ENCODE measurements around the gene EIF2B2.
"Not testable (repeated sequence)": the region's sequence is repeated elsewhere in the genome, so short reads cannot be mapped to it uniquely, and the experiment has no call there.

Gene EIF2B2

GRCh38 chr14:74974364-74975058 lies 28.2 kb upstream of the EIF2B2 start:
- no peak for DNase-seq

DNA sequence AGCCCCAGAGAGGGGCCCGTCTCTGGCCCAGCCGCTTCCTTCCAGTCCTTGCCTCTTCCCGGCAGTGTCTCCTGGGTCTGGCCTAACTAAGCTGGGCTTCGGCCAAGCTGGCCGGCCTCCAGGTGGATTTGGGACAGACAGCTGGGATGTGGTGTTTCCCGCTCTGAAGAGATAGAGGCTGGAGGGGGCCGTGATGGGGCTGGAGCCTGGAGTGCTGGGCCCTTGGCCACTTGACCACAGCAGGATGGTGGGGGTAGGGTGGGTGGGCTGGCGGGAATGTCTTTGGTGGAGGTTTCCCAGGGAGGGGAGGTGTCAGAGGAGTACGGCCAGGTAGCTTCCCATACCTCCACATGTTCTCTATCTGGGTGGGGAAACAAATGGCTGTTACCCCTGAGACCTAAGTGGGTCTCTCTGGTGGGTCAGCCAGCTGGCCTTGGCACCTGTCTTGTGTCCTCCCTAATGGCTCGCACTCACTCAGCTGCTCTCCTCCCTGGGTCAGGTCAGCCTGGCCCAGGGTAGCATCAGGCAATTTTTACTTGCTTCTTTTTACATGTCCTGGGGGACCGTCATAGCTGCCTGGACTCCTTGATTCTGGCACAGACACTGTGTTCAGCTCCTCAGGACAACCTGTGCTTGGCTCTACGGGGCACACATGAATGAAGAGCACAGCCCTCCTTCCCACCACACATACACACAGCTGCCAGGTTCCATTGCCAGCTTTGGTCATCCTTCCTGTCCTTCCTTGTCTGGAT lies 27.5 kb upstream of the EIF2B2 start:
- DNase-seq = no peak

DNA sequence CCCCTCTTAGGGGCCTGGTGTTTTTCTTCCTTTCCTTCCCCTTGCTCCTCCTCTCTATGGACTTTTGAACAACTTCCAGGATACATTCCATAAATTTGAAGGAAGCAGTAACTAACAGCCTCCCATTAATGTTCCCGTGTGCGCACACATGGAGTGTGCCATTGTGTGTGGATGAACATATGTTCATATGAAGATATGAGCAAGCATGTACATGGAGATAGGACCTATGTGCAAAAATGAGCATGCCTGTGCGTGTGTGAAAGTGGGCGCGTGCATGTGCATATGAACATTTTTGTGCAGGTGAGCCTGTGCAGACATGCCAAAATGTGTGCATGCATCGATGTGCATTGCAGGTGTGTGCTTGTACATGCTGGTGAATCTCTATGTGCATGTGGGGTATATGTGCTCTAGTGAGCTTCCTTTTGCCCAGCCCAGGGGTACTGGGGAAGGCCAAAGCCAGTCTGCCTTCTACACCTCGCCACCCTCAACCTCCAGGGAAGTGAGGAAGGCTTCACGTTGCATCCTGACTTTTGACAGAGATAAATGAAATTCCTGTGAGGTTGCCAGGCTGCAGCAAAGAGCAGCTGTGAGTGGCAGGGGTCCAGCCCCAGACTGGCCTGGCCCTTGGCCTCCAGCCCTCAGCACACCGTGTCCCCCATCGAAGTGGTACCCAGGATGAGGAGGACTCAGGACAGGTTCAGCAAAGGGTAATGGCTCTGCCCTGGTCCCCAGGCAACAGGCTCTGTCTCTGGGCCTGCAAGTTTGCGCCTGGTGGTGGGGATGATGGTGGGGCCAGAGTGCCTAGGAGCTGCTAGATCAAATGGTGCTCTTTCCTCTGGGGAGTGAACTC lies 26.2 kb upstream of the EIF2B2 start:
- no peak for DNase-seq

DNA sequence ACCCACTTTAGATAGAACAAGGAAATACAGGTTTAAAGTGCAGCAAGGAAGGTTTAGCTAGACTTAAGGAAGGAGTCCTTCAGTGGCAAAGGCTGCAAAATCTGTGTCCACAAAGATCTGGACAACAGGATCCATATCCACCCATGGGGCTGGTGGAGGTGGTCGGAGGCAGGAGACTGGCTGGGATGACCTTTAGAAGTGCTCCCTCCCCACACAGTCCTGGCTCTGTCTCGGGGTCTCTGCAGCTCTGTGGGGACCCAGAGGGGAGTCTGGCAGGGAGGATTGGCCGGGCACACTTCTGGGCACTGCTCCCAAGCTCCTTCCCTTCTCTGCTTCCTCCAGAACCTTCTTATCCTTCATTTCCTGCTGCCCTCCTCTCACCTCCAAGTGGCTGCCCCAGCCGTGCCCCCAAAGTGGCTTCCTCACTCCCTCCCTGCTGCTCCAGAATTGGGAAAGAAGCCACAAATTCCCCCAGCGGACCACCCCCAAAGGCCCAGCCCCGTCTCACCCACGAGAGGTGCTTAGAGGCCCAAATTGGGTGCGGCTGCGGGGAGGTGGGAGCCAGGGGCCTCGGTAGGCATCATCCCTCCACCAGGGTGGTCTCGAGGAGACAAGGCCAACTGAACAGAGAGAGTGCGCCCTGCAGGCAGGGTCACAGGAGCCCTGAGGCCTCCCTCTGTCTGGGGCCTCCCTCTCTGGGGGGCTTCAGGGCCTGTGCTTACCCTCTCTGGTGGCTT lies 25.4 kb upstream of the EIF2B2 start:
- no peak for DNase-seq

DNA sequence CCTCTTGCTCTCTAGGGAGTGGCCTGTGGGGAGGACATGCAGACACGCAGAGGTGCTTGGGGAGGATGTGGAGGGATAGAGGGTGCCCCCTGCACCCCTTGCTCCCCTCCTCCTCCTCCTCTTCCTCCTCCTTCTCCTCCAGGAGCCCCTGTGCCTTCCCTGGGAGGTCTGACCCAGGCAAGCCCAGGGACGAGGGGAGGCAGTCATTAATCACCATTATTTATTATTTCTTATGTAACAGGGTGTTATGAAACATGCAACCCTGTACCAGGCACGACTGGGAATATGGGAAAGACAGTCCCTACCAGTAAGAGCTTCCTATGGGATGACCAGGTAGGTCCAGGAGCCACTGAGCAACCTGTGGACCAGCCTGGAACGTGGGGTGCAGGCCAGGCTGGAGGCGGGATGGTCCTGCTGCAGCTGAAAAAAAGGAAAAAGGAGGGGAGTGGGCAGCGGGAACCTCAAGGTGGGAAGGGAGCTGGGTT lies 24.8 kb upstream of the EIF2B2 start:
- DNase-seq = no peak

DNA sequence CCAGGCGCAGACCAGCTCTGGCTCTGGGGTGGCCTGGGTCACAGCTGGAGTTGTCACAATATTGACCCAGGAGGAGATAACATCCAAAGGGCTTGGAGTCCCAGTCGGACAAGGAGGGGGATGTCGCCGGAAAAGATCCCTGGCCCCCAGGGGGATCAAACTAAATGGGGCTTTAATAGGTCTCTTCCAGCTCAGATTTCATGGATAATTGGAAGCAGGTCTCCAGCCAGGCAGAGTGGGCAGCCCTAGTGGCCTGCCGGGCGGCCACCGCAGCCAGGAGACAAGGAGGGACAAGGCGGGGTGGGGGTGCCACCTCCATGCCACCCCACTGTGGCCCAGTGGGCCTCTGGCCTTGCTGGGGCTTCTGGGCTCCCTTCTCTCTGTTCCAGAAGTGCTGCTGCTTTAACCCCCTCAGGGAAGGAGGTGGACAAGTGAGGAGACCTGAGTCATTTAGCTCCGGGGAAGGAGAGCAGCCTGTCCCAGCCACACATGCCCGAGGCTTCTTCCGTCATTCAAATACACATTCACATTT lies 24.2 kb upstream of the EIF2B2 start:
- DNase-seq = no peak

GRCh38 chr14:74979029-74979428 lies 23.7 kb upstream of the EIF2B2 start:
- no peak for DNase-seq

DNA sequence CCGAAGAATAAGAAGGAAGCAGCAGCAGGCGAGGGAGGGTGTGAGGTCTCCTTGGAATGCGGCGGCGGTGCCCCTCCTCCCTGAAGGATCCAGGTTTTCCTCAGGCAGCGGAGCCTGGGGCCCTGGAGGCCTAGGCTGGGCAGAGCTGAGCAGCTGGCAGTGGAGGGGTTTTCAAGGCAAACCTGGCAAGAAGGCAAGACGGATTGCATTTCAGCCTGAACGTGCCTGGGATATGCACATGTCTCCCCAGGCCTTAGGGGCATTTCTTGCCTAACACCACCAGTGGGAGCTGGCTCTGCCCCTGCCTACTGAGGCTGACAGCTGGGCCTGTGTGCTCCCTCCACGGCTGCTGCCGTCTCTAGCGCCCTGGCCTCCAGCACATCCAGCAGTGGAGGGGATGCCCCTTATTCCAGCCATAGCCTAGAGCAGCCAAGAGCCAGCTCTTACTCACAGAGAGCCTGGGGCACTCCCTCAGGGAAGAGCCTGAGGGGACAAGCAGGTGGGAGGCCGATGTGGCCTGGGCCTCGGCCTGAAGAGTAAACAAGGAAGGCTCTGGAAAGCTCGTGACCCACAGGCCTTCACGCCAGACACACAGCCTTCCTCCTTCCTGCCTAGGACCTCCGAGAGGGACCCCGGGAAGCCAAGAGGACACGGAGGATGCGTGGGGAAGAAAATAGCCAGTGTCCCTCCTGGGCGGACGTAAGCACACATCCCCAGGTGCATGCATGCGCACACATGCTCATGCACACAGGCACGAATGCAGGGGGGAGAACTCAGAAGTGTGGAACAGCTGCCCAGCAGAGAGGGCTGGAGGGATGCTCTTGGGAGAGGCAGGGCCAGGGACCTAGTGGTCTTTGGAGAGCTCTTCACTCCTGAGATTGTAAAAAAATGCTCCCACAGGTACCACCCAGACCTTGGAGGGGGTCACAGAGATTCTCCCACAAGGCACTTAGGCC lies 23.0 kb upstream of the EIF2B2 start:
- peak in 1 of 2 experiments; percentile 25 for DNase-seq

- DNase-seq = no peak
These were observed 22.4 kb upstream of the EIF2B2 start for GRCh38 chr14:74980398-74980730.

DNA sequence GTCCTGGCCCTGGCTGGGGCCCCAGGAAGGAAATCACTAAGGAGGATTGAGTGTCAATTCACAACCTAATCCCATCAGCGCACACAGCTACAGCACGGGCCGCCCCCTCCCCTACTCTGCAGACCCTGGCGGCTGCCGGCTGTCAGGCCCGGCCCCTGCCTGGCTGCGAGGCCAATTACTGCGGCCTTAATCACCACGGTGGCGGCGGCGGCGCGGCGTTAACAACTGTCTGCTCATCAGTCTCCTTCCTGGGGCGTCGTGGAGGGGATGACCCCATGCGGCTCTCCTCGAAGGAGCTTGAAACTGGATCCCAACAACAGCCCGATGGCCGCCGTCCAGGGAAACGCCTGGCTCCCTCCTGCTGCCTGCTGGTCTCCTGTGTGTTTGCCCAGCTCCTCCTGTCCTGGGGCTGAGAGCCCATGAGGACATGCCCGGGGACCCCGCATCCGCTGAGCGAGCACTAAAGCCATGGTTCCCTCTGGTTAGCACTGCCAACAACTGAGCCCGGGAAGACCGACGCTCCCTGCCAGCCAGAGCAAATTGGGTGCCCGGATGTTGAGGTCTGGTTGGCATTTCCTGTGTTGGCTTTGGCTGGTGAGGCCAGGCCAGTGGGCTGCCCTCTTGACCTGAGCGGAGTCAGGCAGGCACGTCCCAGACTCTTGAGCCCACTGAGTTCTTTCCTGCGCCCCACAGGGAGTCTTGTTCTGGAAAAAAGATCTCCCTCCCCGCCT lies 21.8 kb upstream of the EIF2B2 start:
- no peak for DNase-seq

DNA sequence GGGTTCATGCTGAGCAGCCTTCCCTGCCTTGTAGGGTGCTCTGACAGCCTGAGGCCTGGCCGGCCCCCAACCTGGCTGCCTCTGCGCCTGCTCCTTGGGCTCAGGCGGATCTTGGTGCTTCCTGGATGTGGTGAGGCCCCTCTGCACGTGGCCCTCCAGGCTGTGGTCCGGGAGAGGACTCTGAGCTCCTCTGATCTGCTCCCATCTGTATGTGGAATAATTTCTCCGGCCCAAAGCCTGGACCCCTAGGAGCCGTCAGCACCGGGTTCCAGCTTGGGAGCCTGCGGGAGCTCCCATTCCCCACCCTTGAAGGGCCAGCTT lies 21.3 kb upstream of the EIF2B2 start:
- no peak for DNase-seq

GRCh38 chr14:74981833-74982232 lies 20.9 kb upstream of the EIF2B2 start:
- no peak for DNase-seq

GRCh38 chr14:74982661-74983060 lies 20.1 kb upstream of the EIF2B2 start:
- DNase-seq = no peak

DNA sequence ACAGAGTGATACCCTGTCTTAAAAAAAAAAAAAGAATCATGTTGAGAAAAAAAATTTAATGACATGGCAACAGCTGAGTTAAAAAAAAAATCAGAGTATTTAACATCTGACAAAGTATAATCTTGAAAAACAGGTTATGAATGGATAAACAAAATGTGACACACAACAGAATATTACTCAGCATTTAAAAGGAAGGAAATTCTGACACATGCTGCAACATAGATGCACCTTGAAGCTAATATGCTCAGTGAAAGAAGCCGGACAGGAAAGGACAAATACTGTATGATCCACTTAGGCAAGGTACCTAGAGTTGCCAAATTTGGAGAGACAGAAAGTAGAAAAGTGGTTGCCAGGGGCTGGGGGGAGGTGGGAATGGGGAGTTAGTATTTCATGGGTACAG lies 19.4 kb upstream of the EIF2B2 start:
- no peak for DNase-seq

GRCh38 chr14:74984236-74985027 lies 18.3 kb upstream of the EIF2B2 start:
- DNase-seq = no peak

DNA sequence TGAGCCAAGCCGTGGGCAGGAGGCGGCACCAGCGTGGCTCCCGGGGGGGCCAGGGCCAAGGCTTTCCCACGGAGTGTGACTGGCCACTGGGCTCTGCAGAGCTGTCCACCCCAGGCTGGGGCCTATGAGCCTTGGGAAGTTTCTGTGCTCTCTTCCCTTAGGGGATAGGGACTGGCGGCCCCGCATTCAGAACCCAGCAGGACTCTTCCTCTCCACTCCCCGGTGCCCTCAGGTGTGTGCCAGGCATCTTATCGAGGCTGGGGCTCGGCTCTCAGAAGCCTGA lies 17.8 kb upstream of the EIF2B2 start:
- no peak for DNase-seq

DNA sequence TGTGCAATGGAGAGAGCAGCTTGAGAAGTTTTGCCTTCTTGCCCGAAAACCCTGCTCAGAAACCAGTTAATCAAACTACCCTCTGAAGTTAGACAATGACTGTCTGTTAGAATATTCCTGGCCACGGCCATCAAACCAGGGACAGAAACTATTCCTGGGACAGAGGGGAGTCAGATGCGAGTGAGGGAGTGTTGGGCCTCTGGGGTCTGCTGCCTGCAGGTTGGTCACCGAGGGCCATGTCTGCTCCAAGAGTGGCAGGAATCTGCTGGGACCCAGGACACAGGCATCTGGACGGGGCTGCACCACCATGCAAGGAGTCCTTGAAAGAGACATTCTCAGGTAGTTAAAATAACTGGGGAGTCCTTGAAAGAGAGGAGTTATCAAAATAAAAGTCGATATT lies 16.9 kb upstream of the EIF2B2 start:
- no peak for DNase-seq

- no peak for DNase-seq
These were observed 14.6 kb upstream of the EIF2B2 start for GRCh38 chr14:74988131-74988530.

DNA sequence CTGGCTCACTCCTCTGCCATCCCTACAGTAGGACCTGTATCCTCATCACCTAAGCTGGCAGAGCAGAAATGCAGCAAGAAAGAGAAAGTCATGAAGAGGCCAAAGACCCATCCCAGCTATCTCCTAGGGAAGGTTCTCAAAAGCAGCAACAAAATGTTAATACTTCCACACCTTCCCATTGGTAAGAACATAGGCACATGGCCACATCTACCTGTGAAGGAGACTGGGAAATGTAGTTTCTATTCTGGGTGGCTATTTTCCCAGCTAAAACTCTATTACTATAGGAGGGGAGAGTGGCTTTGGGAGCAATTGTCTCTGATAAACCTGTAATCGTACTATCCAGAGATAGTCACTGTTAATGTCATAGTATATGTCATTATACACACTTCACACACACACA lies 13.7 kb upstream of the EIF2B2 start:
- DNase-seq = no peak

DNA sequence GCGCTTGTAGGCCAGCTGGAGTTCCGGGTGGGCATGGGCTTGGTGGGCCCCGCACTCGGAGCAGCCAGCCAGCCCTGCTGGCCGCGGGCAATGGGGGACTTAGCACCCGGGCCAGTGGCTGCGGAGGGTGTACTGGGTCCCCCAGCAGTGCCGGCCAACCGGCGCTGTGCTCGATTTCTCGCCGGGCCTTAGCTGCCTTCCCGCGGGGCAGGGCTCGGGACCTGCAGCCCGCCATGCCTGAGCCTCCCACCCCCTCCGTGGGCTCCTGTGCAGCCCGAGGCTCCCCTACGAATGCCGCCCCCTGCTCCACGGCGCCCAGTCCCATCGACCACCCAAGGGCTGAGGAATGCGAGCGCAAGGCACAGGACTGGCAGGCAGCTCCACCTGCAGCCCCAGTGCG lies 8.5 kb upstream of the EIF2B2 start:
- DNase-seq = not testable (repeated sequence)

Data from NCI-H526 (cell line).